ENCODE data around the gene CYP17A1. TPM values are rescaled to one million over a fixed set of nuclear protein-coding genes. Genes with fewer than 3 reads are reported as not detected.
A peak's percentile ranks its signal among the peaks of the same experiment; 100 is the strongest.
"Not testable (repeated sequence)": the region's sequence is repeated elsewhere in the genome, so short reads cannot be mapped to it uniquely, and the experiment has no call there.

Gene CYP17A1
- total and polyA plus RNA-seq, 11 donors, result 0.25 TPM; not detected in 10

- Histone ChIP-seq H3K9me3 (no peaks in the 10 kb centered on the region), H3K4me3 (no peak overlapping the region), H3K4me1 (peaks cover 0 to 21% (median 8%) of the 10 kb centered on the region in 12 donors), H3K27me3 (peaks cover 0 to 10% (median 0%) of the 10 kb centered on the region in 9 donors), H3K27ac (no peak overlapping the region), H3K36me3 (peaks cover 0 to 52% (median 41%) of the 10 kb centered on the region in 9 donors)
- ATAC-seq, result no peak
- TF ChIP-seq POLR2A (IDR thresholded peaks at IDR 0.05) (no peak), CTCF (IDR thresholded peaks at IDR 0.05) (no peak)
- no peak for DNase-seq
- 92 to 97% (median 96%) methylated on average over 3 of the region's 3 CpGs for WGBS, 4 donors
- intact Hi-C loops (cut with DNase I), result loop anchor here in 1 of 10 donors (5.0 kb wide), 1 partner anchor 37 kb away; no protein-coding TSS in a partner anchor
Measured at GRCh38 chr10:102865620-102866019, 28.4 kb upstream of the CYP17A1 start.

DNA sequence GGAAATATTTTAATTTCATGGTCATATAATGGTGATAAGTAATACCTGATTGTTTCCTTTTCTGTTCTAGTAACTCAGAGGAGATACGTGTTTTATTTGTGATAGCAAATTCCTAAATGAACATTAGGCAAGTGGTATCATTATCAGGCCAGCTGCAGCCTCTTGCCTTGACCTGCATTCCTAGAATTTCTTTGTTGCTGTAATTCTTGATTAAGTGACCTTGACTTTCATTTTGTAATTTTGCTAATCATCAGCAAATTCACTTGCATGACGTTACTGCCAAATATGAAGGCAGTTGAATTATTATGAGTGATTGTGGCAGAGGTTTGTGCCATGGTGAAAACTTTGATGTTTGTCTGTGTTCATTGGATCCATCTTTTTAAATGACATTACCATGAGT is 26.4 kb upstream of the CYP17A1 start:
- TF ChIP-seq CTCF (IDR thresholded peaks at IDR 0.05) (no peak), POLR2A (IDR thresholded peaks at IDR 0.05) (no peak)
- no peaks in the 10 kb centered on the region for H3K27me3 ChIP-seq
- H3K9me3 ChIP-seq, result no peaks in the 10 kb centered on the region
- H3K27ac ChIP-seq, result peak overlapping the region in 1 of 12 donors; percentile 21
- ATAC-seq (no peak), DNase-seq (no peak)
- H3K4me1 ChIP-seq, result peaks cover 0 to 14% (median 0%) of the 10 kb centered on the region in 12 donors
- intact Hi-C loops (cut with DNase I), result no loop called here
- peaks cover 0 to 59% (median 46%) of the 10 kb centered on the region in 9 donors for H3K36me3 ChIP-seq
- 35 to 45% (median 41%) methylated on average over 2 of the region's 2 CpGs for WGBS, 4 donors
- H3K4me3 ChIP-seq, result no peak overlapping the region

GRCh38 chr10:102859911-102860310 is 22.7 kb upstream of the CYP17A1 start:
- TF ChIP-seq CTCF (IDR thresholded peaks at IDR 0.05) (no peak), POLR2A (IDR thresholded peaks at IDR 0.05) (no peak)
- Histone ChIP-seq H3K4me1 (peaks cover 0 to 35% (median 15%) of the 10 kb centered on the region in 12 donors), H3K4me3 (no peak overlapping the region), H3K9me3 (no peaks in the 10 kb centered on the region), H3K36me3 (peaks cover 0 to 48% (median 43%) of the 10 kb centered on the region in 9 donors), H3K27ac (peak overlapping the region in 3 of 12 donors; percentile 6 to 55 (median 15)), H3K27me3 (no peaks in the 10 kb centered on the region)
- DNase-seq (no peak), ATAC-seq (peak in 3 of 4 donors; percentile 41 to 54 (median 50))
- intact Hi-C loops (cut with DNase I), result no loop called here
- WGBS, 4 donors, result 43 to 50% (median 47%) methylated on average over 2 of the region's 2 CpGs

DNA sequence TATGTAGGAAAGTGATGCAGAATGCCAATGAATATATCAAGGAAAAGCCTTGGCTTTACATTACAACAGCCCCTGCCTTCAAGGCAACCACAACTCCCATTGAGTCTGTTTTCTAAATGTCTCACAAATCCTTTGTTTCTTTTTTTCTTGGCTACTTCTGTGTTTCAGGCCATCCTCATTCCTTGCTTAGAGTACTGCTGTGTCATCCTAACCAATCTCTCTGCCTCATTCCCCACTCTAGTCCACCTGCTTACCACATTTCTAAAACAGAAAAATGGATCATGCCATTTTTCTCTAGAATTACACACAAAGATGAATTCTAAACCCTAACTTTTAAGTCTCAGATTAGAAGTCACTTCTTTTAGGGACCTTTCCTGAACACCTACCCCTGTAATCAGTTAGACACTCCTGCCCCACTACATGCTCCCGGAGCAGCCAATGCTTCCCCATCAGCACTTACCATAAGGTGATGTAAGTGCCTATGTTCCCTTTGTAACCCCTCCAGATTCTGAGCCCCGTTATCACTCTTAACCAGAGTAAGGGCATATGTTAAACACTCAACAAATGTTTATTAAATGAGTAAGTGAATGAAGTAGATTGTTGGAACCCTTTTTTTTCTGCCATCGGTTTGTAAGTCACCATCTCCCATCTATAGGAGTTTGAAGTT is 19.7 kb upstream of the CYP17A1 start:
- TF ChIP-seq CTCF (IDR thresholded peaks at IDR 0.05) (no peak), POLR2A (IDR thresholded peaks at IDR 0.05) (no peak)
- intact Hi-C loops (cut with DNase I), result no loop called here
- ATAC-seq (no peak), DNase-seq (no peak)
- Histone ChIP-seq H3K36me3 (peaks cover 0 to 19% (median 16%) of the 10 kb centered on the region in 9 donors), H3K9me3 (no peaks in the 10 kb centered on the region), H3K4me3 (no peak overlapping the region), H3K4me1 (peaks cover 0 to 44% (median 22%) of the 10 kb centered on the region in 12 donors), H3K27me3 (no peaks in the 10 kb centered on the region), H3K27ac (peak overlapping the region in 1 of 12 donors; percentile 20)
- WGBS, 4 donors, result 73 to 76% (median 75%) methylated on average over 3 of the region's 3 CpGs

DNA sequence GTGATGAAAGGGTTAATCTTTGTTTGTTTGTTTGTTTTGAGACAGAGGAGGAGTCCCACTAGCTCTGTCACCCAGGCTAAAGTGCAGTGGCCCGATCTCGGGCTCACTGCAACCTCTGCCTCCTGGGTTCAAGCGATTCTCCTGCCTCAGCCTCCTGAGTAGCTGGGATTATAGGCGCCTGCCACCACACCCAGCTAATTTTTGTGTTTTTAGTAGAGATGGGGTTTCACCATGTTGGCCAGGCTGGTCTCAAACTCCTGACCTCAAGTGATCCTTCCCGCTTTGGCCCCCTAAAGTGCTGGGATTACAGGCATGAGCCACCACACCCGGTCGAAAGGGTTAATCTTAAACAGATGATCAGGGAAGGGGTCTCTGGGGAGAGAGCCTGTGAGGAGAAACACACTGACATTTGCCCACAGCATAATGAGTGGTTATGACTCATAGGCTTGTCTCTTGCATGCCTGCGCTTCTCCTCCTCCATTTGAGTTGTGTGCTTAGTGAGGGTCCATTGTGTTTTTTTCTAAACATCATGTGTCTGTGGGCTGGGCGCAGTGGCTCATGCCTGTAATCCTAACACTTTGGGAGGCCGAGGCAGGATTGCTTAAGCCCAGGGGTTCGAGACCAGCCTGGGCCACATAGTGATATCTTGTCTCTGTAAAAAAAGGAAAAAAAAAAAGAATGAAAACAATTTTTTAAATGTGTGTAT is 18.7 kb upstream of the CYP17A1 start:
- H3K27ac ChIP-seq; H3K9me3 ChIP-seq; DNase-seq; H3K27me3 ChIP-seq; intact Hi-C loops (cut with DNase I); H3K4me3 ChIP-seq; H3K36me3 ChIP-seq: not testable (repeated sequence)
- peaks cover 0 to 44% (median 22%) of the 10 kb centered on the region in 12 donors for H3K4me1 ChIP-seq
- WGBS, 4 donors, result 69 to 79% (median 75%) methylated on average over 11 of the region's 11 CpGs
- peak in 1 of 4 donors; percentile 21 for ATAC-seq

DNA sequence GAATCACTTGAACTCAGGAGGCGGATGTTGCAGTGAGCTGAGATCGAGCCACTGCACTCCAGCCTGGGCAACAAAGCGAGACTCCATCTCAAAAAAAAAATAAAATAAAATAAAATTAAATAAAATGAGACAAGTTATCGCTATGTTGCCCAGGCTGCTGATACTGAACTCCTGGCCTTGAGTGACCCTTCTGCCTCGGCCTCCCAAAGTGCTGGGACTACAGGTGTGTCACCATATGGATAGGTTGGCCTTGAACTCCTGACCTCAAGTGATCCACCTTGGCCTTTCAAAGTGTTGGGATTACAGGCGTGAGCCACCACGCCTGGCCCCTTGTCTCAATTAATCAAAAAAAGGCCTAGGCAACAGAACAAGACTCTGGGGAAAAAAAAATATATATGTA is 16.0 kb upstream of the CYP17A1 start:
- ATAC-seq; H3K36me3 ChIP-seq; DNase-seq; intact Hi-C loops (cut with DNase I); H3K27me3 ChIP-seq; H3K9me3 ChIP-seq: not testable (repeated sequence)
- Histone ChIP-seq H3K4me3 (peak overlapping the region in 1 of 12 donors; percentile 79), H3K4me1 (peaks cover 0 to 31% (median 17%) of the 10 kb centered on the region in 12 donors), H3K27ac (peak overlapping the region in 1 of 12 donors; percentile 92)
- WGBS, 4 donors, result 96 to 98% (median 97%) methylated on average over 7 of the region's 7 CpGs
